GM19397 (cell line): Measurements from ENCODE around the gene LMAN2L.

Source experiments
- ATAC-seq: cut with Tn5 transposase; IDR thresholded peaks from one replicate; pipeline ENCODE4 v1.9.1; 2021; ENCODE audit warnings: mild to moderate bottlenecking, moderate library complexity; ENCODE audit not compliant: unreplicated experiment

The LMAN2L gene

DNA sequence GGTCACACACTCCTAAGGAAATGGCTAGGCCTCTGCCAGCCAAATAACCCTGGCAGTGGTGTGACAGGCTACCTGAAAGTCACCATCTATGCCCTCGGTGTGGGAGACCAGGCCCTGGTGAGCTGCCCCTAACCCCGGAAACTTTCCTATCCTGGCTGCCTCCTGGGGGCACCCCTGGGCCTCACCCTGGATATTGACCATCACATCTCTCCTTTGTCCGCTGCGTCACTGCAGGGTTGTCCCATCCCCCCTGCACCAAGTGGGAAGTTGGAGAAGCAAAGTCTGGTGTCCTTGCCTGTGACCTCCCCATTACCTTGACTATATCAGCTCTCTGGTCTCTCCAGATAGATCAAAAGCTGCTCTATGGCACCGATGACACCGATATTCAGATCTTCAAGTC, 78.5 kb downstream of the LMAN2L start:
- ATAC-seq: no peak

DNA sequence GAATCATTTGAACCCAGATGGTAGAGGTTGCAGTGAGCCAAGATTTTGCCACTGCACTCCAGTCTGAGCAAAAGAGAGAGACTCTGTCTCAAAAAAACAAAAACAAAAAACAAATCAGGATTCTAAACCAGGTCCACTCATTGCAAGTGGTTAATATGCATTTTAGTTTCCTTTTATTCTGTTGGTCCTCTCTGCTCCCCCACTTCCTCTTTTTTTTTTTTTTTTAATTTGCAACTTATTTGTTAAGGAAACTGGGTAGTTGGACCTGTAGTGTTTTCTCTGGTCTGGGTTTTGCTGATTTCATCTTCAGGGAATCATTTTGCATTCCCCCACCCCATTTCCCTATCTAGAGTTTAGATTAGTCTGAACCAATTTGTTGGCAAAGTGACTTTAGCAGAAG, 83.3 kb downstream of the LMAN2L start:
- ATAC-seq: no peak
